GM19023 (cell line): ENCODE data around the gene HDAC6.
"Not testable (repeated sequence)": the region's sequence is repeated elsewhere in the genome, so short reads cannot be mapped to it uniquely, and the experiment has no call there.

Experiments
- ATAC-seq: cut with Tn5 transposase; IDR thresholded peaks from one replicate; pipeline ENCODE4 v1.9.1; 2021; ENCODE audit warnings: mild to moderate bottlenecking, moderate library complexity; ENCODE audit not compliant: unreplicated experiment

HDAC6 gene

DNA sequence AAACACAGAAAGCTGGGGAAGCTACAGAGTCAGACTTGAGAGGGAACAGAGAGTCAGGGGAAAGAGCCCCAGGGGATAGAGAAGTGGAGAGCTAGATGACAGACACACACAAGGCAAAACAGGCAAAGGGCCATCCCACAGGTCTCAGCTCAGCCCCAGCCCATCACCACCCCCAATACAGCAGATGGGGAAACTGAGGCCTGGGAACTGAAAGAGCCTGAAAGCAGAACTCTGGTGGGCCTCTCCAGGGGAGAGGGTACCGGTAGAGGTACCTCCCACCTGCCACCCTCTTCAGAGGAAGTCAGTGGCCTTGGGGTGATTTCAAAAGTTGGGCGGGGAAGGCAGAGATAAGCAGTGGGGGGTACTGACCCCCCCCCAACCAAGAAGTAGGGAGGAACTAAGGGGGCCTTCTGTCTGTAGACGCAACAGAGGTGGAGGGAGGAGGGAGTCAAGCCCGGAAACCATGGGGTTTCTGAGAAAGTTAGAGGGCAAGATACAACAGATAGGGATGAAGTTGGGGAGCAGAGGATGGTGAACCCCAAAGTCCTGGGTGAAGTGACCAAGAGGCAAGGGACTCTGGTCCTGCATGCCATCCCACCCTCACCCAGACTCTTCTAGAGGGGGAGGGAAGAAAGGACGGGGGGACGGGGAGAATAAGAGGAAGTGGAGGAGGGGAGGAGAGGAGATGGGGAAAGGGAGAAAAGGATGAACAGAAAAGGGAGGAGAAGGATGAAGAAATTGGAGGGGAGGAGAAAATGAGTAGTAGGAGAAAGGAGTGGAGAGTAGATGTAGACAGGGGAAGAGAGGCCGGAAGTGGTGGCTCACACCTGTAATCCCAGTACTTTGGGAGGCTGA lies 12.3 kb upstream of the HDAC6 start:
- ATAC-seq = no peak

DNA sequence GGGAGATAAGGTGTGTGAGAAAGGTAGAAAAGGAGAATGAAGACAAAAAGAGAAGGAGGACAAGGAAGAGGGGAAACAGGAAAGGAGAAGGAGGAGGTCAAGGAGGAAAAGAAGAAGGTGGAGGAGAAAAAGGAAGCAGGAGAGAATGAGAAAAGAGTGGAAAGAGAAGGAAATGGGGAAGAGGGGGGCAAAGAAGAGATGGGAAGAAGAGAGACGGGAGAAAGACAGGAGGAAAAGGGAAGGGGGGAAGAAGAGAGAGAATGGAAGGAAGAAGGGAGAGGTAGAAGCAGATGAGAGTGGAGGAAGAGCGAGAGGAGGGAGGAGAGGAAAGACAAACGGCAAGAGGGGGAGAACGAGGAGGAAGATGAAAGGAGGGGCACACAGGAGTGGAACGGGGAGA lies 11.4 kb upstream of the HDAC6 start:
- ATAC-seq = no peak

DNA sequence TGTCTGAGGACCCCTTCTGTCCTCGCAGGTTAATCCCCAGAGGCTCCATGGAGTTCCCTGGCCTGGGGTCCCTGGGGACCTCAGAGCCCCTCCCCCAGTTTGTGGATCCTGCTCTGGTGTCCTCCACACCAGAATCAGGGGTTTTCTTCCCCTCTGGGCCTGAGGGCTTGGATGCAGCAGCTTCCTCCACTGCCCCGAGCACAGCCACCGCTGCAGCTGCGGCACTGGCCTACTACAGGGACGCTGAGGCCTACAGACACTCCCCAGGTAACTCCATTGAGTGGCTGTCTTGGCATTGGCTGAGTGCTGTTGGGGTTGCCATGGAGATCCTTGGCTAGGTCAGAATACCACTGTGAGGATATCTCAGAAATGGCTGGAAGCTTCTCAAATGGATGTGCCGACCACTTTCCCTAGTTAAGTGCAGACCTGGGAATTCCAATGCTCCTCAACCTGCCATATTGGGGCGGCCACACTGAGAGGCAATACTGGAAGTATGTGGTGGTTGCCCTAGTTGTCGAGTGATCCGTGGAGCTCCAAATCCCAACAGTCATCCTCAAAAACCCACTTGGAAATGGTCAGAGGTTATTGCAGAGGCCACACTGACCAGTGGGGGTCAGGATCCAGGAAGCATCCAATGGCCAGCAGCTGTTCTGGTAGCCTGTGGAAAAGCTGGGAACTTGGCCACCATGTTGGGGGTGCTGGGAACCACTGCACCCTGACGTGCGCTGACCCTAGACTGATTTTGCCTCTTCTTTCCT lies 10.6 kb upstream of the HDAC6 start:
- ATAC-seq = no peak

DNA sequence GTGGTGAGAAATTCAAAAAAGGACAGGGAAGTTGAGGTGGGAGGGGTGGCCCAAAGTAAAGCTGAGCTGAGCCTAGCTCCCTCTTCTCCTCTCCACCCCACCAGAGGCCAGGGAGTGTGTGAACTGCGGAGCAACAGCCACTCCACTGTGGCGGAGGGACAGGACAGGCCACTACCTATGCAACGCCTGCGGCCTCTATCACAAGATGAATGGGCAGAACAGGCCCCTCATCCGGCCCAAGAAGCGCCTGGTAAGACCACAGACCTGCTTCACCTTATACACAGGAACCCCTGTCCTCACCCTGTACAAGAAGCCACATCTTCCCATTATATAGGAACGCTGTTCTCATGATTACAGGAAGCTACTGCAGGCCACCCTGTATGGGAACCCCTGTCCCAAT lies 9.6 kb upstream of the HDAC6 start:
- ATAC-seq = no peak

DNA sequence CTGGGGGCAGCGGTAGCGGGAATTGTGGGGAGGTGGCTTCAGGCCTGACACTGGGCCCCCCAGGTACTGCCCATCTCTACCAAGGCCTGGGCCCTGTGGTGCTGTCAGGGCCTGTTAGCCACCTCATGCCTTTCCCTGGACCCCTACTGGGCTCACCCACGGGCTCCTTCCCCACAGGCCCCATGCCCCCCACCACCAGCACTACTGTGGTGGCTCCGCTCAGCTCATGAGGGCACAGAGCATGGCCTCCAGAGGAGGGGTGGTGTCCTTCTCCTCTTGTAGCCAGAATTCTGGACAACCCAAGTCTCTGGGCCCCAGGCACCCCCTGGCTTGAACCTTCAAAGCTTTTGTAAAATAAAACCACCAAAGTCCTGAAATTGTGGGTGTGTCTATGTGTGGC lies 7.9 kb upstream of the HDAC6 start:
- ATAC-seq = no peak

DNA sequence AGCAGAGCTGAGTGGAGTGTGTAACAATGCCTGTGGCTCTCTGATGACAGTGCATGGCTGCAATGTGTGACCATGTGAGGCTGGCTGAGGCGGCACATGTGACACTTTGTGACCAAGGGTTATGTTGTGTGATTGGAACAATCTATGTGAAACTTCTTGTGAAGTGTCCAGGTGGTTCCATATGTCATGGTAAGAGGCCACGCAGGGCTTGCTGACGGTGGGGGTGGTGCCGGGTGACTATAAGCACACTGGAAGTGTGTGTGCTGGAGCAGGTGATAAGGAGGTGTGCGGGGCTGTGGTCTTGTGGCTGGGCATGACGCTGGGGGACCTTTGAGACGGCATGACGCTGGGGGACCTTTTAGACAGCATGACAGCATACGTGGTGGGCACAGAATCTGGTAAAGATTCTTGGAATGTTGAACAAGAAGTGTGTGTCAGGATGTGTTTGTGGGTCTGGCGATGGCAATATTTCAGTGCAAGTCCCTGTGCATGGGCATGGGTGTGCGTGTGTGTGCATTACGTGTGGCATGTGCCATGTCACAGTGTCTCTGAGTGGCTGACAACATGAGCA lies 7.4 kb upstream of the HDAC6 start:
- ATAC-seq = no peak

DNA sequence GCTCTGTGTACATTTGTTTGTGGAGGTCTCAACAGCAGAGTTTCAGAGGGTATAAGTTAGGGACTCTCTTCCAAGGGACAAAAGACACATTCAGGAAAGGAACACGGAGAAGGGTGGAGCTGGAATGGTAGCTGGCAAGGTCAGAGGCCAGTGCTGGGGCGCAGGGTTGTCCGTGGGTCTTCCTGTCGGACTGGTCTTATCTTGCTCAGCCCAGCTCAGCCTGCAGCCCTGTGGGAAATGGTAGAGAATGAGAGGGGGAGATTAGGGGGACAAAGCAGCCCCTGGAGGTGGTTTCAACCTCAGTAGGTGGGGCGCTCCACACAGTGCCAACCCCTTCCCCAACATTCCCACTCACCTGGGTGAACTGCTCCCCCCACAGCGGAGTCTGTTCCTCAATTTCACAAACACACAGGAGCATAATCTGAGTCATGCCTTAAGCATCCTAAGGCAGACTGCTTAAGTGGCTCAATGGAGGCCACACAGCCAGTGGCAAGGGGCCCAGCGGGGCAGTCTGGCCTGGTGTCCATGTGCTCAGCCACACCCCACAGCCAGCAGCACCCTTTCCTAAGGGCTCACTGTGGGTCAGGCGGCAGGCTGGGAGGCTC lies 6.9 kb upstream of the HDAC6 start:
- no peak for ATAC-seq

DNA sequence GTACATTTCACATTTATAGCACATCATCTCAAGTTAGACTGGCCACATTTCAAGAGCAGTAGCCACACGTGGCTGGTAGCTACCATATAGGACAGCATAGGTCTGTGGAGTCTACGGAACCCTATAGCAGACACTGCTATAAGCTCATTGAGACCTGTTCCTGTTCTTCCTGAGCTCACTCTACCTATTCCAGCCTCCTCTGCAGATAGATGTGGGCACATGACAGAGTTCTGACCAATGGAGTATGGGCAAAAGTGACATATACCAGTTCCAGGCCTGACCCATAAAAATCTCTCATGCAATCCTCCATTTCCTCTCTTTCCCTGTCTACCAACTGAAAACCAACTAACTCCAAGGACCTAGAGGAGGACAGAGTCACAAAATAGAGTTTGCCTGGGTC lies 3.5 kb upstream of the HDAC6 start:
- no peak for ATAC-seq

DNA sequence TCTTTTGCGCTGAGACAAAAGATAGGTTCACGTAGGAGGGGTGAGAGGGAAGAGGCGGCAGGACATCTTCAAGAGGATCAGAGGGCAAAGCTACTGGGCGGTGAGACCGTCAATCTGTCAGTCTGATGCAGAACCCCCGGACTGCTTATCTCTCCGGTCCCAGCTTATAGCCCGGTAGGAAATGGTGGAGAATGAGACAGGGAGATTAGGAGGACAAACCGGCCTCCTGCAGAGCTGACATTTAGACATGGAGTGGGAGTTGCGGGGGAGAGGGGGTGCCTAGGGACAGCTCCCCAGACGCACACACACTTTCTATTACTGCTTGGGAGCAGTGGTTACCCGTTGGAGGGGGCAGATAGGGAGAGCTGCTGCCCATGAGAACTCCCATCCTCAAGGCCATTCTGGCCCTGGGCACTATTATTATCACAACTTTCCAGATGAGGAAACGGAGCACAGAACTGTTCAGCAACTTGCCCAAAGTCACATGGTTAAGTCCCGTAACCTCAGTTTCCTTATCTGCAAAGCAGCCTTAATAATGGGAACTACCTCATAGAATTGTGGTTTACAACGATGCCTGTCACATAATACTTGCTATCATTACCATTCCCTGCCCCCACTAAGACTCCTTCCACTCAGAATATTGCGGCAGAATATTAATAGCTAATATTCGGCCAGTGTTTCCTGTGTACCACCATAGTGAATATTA lies 1.1 kb upstream of the HDAC6 start:
- ATAC-seq = no peak

DNA sequence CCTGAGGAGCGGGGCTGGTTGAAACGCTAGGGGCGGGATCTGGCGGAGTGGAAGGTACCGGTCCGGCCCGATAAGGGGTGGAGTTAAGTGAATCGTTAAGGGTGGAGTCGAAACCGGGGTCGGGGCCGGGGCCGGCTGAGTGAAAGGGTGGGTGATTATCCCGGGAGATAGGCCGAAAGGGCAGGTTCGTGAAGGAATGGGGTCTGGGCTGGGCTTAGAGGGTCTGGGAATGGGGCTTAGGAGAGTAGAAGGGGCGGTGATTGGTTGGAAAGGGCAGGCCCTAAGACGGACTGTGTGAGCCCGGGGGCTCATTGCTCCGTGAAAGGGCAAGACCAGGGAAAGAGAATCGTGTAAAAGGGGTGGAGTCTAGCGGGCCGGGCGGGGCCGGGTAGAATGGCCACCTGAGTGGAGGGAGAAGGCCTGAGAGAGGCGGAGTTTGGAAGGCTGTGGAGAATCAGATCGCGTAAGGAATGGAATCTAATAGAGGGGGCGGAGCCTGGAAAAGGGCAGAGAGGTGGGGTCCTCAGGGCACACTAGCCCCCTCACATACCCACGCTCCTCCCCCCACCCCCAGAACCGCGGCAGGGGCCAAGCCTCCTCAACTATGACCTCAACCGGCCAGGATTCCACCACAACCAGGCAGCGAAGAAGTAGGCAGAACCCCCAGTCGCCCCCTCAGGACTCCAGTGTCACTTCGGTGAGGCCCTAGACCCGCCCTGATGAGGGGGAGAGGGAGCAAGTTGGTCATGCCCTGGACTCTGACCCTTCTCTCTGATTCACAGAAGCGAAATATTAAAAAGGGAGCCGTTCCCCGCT lies 430 bp downstream of the HDAC6 start:
- ATAC-seq = peak; percentile 42

DNA sequence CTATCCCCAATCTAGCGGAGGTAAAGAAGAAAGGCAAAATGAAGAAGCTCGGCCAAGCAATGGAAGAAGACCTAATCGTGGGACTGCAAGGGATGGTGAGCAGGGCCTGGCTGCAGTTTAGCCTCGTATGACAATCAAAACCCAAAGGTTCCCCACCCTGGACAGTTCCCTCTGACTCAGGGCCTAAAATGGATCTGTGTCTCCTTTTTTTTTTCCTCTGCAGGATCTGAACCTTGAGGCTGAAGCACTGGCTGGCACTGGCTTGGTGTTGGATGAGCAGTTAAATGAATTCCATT lies 986 bp downstream of the HDAC6 start:
- no peak for ATAC-seq

DNA sequence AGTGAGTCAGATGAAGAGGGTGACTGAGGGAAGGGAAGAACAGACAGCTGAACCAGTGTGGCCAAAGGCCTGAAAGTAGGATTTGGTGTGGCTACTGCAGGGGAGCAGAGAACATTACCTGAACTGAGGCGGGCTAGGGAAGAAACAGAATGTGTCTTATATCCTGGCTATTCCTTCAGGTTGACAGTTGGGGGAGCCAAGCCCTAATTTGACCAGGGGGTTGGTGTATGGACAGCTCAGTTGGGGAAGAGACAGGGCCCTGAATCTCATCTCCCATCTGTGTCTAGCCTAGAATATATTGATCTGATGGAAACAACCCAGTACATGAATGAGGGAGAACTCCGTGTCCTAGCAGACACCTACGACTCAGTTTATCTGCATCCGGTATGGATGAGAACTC lies 4.2 kb downstream of the HDAC6 start:
- no peak for ATAC-seq

DNA sequence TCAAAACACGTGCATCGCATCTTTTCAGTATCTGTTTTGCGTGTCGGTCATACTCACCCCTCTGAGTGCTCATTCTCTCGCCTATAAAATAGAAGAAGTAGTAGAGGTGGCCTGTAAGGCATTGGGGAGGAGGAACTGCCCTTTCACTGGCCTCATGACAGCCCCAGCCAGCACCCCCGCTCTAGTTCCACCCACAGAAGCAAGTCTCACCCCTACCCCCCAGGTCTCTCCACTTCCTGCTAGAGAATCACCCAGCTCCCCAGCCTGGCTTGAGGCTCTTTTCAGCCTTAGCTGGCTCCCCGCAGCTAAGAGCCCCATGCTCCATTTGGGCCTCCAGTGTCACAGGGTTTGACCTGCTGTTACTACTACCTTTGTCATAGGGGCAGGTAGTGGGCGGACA lies 11.8 kb downstream of the HDAC6 start:
- ATAC-seq = no peak

DNA sequence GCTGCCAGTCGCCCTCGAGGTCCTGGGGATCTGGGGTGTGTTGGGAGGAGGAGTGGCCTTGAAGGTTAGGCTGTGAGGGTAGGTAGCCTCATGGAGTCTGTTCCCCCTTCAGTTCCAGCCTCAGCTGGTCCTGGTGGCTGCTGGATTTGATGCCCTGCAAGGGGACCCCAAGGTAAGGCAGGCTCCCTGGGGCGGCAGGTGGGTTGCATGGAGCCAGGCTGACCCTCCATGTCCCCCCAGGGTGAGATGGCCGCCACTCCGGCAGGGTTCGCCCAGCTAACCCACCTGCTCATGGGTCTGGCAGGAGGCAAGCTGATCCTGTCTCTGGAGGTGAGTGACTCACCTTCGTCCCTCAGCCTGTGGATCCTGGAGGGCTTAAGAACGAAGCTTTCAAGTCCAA lies 12.9 kb downstream of the HDAC6 start:
- ATAC-seq = no peak

DNA sequence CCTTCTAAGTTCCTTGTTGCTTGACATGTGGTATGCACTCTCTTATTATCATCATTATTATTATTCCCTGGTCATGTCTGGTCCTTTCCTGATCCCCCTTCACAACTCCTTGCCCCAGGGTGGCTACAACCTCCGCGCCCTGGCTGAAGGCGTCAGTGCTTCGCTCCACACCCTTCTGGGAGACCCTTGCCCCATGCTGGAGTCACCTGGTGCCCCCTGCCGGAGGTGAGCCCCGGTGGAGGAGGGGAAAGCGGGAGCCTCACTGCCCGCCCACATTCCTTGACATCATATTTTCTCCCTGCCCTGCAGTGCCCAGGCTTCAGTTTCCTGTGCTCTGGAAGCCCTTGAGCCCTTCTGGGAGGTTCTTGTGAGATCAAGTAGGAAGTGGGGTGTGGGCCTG lies 13.4 kb downstream of the HDAC6 start:
- no peak for ATAC-seq

DNA sequence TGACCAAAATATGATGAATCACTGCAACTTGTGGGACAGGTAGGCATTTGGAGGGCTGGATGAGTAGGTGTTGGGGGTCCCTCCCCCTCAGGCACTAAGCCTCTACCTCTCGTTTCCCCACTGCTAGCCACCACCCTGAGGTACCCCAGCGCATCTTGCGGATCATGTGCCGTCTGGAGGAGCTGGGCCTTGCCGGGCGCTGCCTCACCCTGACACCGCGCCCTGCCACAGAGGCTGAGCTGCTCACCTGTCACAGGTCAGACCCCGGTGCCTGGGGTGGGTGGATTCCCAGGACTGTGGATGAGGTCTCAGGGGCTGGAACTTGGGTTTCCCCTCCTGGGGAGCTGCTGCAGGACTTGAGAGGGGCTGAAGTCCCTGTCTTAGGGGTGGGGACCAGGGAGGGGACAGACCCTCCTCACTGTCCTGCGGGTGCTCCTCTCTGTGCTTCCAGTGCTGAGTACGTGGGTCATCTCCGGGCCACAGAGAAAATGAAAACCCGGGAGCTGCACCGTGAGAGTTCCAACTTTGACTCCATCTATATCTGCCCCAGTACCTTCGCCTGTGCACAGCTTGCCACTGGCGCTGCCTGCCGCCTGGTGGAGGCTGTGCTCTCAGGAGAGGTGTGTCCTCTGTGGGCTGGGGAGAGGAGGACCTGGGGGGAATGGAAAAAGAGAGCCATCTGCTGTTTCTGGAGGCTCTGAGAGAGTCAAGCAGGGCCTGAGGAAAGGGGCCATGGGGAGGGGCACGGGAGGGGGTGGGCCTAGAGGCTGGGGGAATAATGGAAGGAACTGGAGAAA lies 14.3 kb downstream of the HDAC6 start:
- ATAC-seq = no peak

DNA sequence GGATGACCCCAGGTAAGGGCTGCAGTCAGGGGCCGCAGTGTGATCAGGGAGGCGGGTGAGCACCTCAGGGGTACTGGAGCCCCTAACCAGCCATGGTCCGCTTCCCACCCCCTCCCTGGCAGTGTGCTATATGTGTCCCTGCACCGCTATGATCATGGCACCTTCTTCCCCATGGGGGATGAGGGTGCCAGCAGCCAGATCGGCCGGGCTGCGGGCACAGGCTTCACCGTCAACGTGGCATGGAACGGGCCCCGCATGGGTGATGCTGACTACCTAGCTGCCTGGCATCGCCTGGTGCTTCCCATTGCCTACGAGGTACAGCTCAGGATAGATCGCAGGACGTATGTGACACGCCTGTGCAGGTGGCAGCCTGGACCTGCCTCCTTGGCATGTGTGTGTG lies 16.2 kb downstream of the HDAC6 start:
- no peak for ATAC-seq

DNA sequence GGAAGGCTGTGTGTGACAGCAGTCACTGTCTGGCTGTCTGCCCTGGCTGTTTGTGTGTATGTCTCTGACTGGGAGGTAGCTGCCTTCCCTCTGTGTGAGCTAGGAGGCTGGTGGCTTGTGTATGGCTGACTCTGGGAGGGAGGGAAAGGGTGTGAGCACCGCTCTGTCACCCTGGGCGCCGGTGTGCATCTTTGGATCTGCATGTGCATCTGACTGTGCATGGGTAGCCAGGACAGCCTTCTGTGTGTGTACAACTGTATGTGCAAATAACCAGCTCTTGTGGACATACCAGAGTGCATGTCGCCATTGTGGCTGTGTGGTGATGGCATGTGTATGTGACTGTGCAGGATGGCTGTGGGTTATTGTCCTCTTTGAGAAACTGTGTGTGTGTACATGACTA lies 17.0 kb downstream of the HDAC6 start:
- no peak for ATAC-seq

DNA sequence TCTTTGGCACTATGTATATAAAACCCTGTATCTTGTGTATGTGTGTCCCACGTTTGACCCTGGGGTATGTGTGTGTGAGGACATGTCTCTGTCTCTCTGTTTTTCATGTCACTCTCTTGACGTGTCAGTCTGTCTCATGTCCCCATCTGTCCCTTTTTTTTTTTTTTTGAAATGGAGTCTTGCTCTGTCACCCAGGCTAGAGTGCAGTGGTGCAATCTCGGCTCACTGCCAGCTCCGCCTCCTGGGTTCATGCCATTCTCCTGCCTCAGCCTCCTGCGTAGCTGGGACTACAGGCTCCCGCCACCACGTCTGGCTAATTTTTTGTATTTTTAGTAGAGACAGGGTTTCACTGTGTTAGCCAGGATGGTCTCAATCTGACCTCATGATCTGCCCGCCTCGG lies 17.5 kb downstream of the HDAC6 start:
- not testable (repeated sequence) for ATAC-seq

DNA sequence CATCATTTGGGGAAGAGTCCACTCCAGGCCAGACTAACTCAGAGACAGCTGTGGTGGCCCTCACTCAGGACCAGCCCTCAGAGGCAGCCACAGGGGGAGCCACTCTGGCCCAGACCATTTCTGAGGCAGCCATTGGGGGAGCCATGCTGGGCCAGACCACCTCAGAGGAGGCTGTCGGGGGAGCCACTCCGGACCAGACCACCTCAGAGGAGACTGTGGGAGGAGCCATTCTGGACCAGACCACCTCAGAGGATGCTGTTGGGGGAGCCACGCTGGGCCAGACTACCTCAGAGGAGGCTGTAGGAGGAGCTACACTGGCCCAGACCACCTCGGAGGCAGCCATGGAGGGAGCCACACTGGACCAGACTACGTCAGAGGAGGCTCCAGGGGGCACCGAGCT lies 21.2 kb downstream of the HDAC6 start:
- ATAC-seq = no peak
